K562 (cell line): ENCODE data around the gene ARHGEF12. TPM values are rescaled to one million over a fixed set of nuclear protein-coding genes. Genes with fewer than 3 reads are reported as not detected.

ENCODE experiments used
- ATAC-seq: fragments of 200-7000 bp; cut with Tn5 transposase; 3 replicates; pipeline ENCODE4 v1.9.1; 2020; ENCODE audit warnings: moderate library complexity
- BruUV-seq: library from RNA; stranded (reverse); fragments of 400-500 nt; replicated peaks from 2 replicates; lab custom pipeline; 2021; lab: Mats Ljungman, UMichigan
- CTCF ChIA-PET: fragments of 300-600 bp; formaldehyde crosslinking; extraction: SDS; loops from one replicate; lab custom pipeline; 2021; ENCODE audit warnings: low intra/inter-chr PET ratio; lab: Yijun Ruan, JAX
- POLR2A ChIA-PET: fragments of 300-600, 350-650 bp; sonication (Branson Sonifier 250); formaldehyde crosslinking; extraction: SDS; loops from one replicate; lab custom pipeline; 2021; ENCODE audit warnings: antibody characterized with exemption, inconsistent platforms; lab: Yijun Ruan, JAX
- DNase-seq, 4 experiments: peaks; one replicate each; pipeline versions ENCODE4 v3.0.0 to v3.0.0-alpha.2; 2011 to 2018; ENCODE audit warnings: low spot score in 3 of 4, mixed read lengths in 3 of 4; ENCODE audit errors: extremely low read depth in 1 of 4
- FAIRE-seq: peaks from 2 replicates; lab custom pipeline; 2011; peaks lifted over from hg19 to GRCh38; lab: Jason Lieb, UNC
- H2AFZ ChIP-seq: 2 replicates; pipeline ENCODE4 v1.6.0; 2011; ENCODE audit warnings: low read depth, low read length, control low read depth, inconsistent platforms
- H3K27ac ChIP-seq: fragments of 200-600 bp; 3 replicates; pipeline ENCODE4 v1.8.0; 2011; ENCODE audit warnings: low read depth, mild to moderate bottlenecking, control low read depth, inconsistent platforms, low read length, moderate library complexity, mixed read lengths; ENCODE audit errors: extremely low read depth
- H3K27me3 ChIP-seq, 2 experiments: fragments of 300-600 bp in 1 of 2; 2 replicates in 1 of 2; 3 replicates in 1 of 2; pipeline versions ENCODE4 v1.6.0 to v1.8.0; 2011; ENCODE audit warnings: inconsistent platforms in 2 of 2, low read length in 2 of 2, mild to moderate bottlenecking in 1 of 2, mixed read lengths in 1 of 2, moderate library complexity in 1 of 2; ENCODE audit not compliant: control insufficient read depth in 2 of 2, insufficient read depth in 2 of 2
- H3K36me3 ChIP-seq: fragments of 300-600 bp; 3 replicates; pipeline ENCODE4 v1.8.0; 2011; ENCODE audit warnings: mild to moderate bottlenecking, low read length, inconsistent platforms; ENCODE audit not compliant: control insufficient read depth, insufficient read depth
- H3K4me1 ChIP-seq, 2 experiments: fragments of 200-600 bp in 1 of 2; replicated peaks in 1 of 2; 2 replicates in 1 of 2; 3 replicates in 1 of 2; pipeline versions ENCODE4 v1.5.1 to v1.8.0; 2011; ENCODE audit warnings: inconsistent platforms in 2 of 2, low read length in 2 of 2, mild to moderate bottlenecking in 1 of 2, mixed read lengths in 1 of 2, moderate library complexity in 1 of 2; ENCODE audit not compliant: control insufficient read depth in 2 of 2, insufficient read depth in 2 of 2
- H3K4me2 ChIP-seq: 2 replicates; pipeline ENCODE4 v1.6.1; 2011; ENCODE audit warnings: low read length, control low read depth, inconsistent platforms, mixed read lengths; ENCODE audit not compliant: insufficient read depth
- H3K4me3 ChIP-seq: fragments of 200-600 bp; sonication (generic), shearing (Covaris generic); 2 replicates; pipeline ENCODE4 v1.5.1; 2016; ENCODE audit warnings: control low read depth, inconsistent platforms
- H3K79me2 ChIP-seq: fragments of 200-600 bp; 3 replicates; pipeline ENCODE4 v1.8.0; 2011; ENCODE audit warnings: low read length, inconsistent platforms; ENCODE audit not compliant: control insufficient read depth, insufficient read depth
- H3K9ac ChIP-seq, 2 experiments: 2 replicates each; pipeline versions ENCODE4 v1.6.0 to v1.6.1; 2011; ENCODE audit warnings: low read depth in 2 of 2, low read length in 2 of 2, control low read depth in 1 of 2, inconsistent platforms in 1 of 2, mild to moderate bottlenecking in 1 of 2, mixed read lengths in 1 of 2; ENCODE audit not compliant: insufficient read depth in 1 of 2
- H3K9me1 ChIP-seq: one replicate; pipeline ENCODE4 v1.6.0; 2011; ENCODE audit warnings: inconsistent platforms, mild to moderate bottlenecking, low read length, moderate library complexity; ENCODE audit not compliant: control insufficient read depth, insufficient read depth
- H3K9me3 ChIP-seq: replicated peaks from 2 replicates; pipeline ENCODE4 v1.5.1; 2011; ENCODE audit warnings: low read depth, low read length, inconsistent platforms; ENCODE audit not compliant: control insufficient read depth, insufficient read depth
- H4K20me1 ChIP-seq: replicated peaks from 2 replicates; pipeline ENCODE4 v1.6.1; 2011; ENCODE audit warnings: low read length, inconsistent platforms, mixed read lengths; ENCODE audit not compliant: control insufficient read depth, insufficient read depth
- ATF7 ChIP-seq: fragments of 450-650 bp; IDR thresholded peaks from 2 replicates; pipeline ENCODE4 v1.7.1; 2014; ENCODE audit warnings: mild to moderate bottlenecking, moderate library complexity
- C11orf30 ChIP-seq: fragments of 450-650 bp; IDR thresholded peaks from 2 replicates; pipeline ENCODE4 v1.6.1; 2016; ENCODE audit warnings: low read depth, mild to moderate bottlenecking
- CBX5 ChIP-seq: IDR thresholded peaks from 2 replicates; pipeline ENCODE4 v1.6.1; 2014; ENCODE audit warnings: low read depth, borderline replicate concordance
- CC2D1A ChIP-seq: fragments of 450-650 bp; IDR thresholded peaks from 2 replicates; pipeline ENCODE4 v1.6.1; 2017; ENCODE audit warnings: mild to moderate bottlenecking
- CHD4 ChIP-seq: fragments of 200-600 bp; sonication (generic); IDR thresholded peaks from 3 replicates; pipeline ENCODE4 v1.6.1; 2012; ENCODE audit warnings: low read depth, mild to moderate bottlenecking, mixed read lengths, low read length, inconsistent platforms; ENCODE audit not compliant: insufficient read depth, insufficient replicate concordance, poor library complexity, severe bottlenecking
- DNMT1 ChIP-seq: fragments of 450-650 bp; IDR thresholded peaks from 2 replicates; pipeline ENCODE4 v1.6.1; 2016; ENCODE audit warnings: antibody characterized with exemption, mild to moderate bottlenecking
- EGR1 ChIP-seq: fragments of 450-650 bp; conservative IDR thresholded peaks from 2 replicates; pipeline ENCODE4 v1.6.1; 2017; ENCODE audit warnings: mild to moderate bottlenecking
- KDM5B ChIP-seq: fragments of 200-600 bp; sonication (generic); IDR thresholded peaks from 2 replicates; pipeline ENCODE4 v1.6.1; 2012; ENCODE audit warnings: low read depth, mild to moderate bottlenecking, moderate library complexity, low read length, control low read depth, inconsistent platforms; ENCODE audit not compliant: insufficient replicate concordance
- MIER1 ChIP-seq: fragments of 450-650 bp; IDR thresholded peaks from 2 replicates; pipeline ENCODE4 v1.6.1; 2016; ENCODE audit warnings: antibody characterized with exemption, mild to moderate bottlenecking, low read depth
- NFIX ChIP-seq: fragments of 250-450 bp; sonication (Bioruptor Pico); IDR thresholded peaks from 2 replicates; pipeline ENCODE4 v1.4.0; 2020; ENCODE audit warnings: low read depth, mild to moderate bottlenecking, moderate library complexity
- OTX1 ChIP-seq: fragments of 450-650 bp; formaldehyde crosslinking; IDR thresholded peaks from 2 replicates; pipeline ENCODE4 v1.4.0; 2022; ENCODE audit warnings: mild to moderate bottlenecking
- POLR3G ChIP-seq: IDR thresholded peaks from 2 replicates; pipeline ENCODE4 v1.6.1; 2011; ENCODE audit not compliant: insufficient read length, insufficient replicate concordance; ENCODE audit errors: extremely low read depth
- ZNF165 ChIP-seq: fragments of 250-450 bp; sonication (Bioruptor Pico); IDR thresholded peaks from 2 replicates; pipeline ENCODE4 v1.4.0; 2020; ENCODE audit warnings: borderline replicate concordance
- ZNF311 ChIP-seq: fragments of 250-450 bp; sonication (Bioruptor Pico); IDR thresholded peaks from 2 replicates; pipeline ENCODE4 v1.4.0; 2020; ENCODE audit warnings: mild to moderate bottlenecking, moderate library complexity
- ZNF551 ChIP-seq: fragments of 250-450 bp; sonication (Bioruptor Pico); IDR thresholded peaks from 2 replicates; pipeline ENCODE4 v1.5.0; 2021; ENCODE audit warnings: mild to moderate bottlenecking, moderate library complexity
- WGBS: fragments of 100-300 bp; shearing (Covaris generic); methylation state at CpG from one replicate; pipeline ENCODE4 v1.1.6; 2016; ENCODE audit warnings: low coverage, mixed read lengths; ENCODE audit not compliant: insufficient coverage; ENCODE audit errors: missing lambda C conversion rate; 5-methylcytosine and 5-hydroxymethylcytosine counted together
- in situ Hi-C: fragments of 300-500 bp; cut with MboI; formaldehyde crosslinking; loops from 4 replicates; pipeline ENCODE4 v1.15.0; 2018; ENCODE audit warnings: inconsistent platforms, mixed read lengths
- intact Hi-C: fragments of 100-400 bp; cut with micrococcal nuclease; formaldehyde crosslinking; loops from 2 replicates; pipeline ENCODE4 v1.14.2; 2022
- polyA plus RNA-seq, 8 experiments: library from polyadenylated mRNA; depleted of rRNA in 4 of 8; stranded (reverse) in 5 of 8; unstranded in 3 of 8; fragments of >200 nt; fragmentation: Nextera tagmentation in 2 of 8; fragmentation: Illumina TruSeq in 1 of 8; extraction: Ambion mirVana in 2 of 8; extraction: Trizol in 1 of 8; gene quantifications; 2 replicates each; pipeline versions ENCODE4 v1.2.1 to v1.2.3, GENCODE V29; 2011 to 2014; ENCODE audit warnings: inconsistent platforms in 1 of 8, missing spikeins in 1 of 8
- total RNA-seq, 7 experiments: library from RNA; depleted of rRNA in 6 of 7; stranded (reverse); fragments of >200 nt in 6 of 7; fragmentation: Illumina TruSeq in 2 of 7; extraction: Trizol in 2 of 7; gene quantifications; 2 replicates each; pipeline versions ENCODE4 v1.2.1 to v1.2.3, GENCODE V29; 2011 to 2021; ENCODE audit warnings: low replicate concordance in 1 of 7

The ARHGEF12 gene
- total and polyA plus RNA-seq, 9 of the 15 experiments (the other 6 are each of a cell fraction or from before 2014, with no cell fraction given), result 3.5 to 51.7 (median 29.5) TPM

DNA sequence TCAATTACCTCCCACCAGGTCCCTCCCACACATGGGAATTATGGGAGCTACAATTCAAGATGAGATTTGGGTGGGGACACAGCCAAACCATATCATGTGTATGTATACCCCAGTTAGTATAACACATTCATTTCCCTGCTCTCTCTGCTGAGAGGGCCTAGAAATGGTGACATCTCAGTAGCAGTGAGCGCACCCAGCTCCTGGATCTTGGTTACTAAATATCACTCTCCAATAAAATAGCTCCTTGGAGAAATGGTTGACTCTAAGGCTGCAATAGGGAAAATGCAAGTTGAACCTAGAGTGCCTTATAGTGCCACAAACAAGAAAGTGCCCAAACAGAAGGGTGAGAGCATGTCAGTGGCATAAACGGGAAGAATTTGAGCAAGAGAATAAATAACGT, 59.6 kb downstream of the ARHGEF12 start:
- peaks cover 0 to 7% of the 10 kb centered on the region in 2 experiments; a peak in 1 of 5 replicates for H3K4me1 ChIP-seq
- CTCF ChIA-PET, result no interaction called here

DNA sequence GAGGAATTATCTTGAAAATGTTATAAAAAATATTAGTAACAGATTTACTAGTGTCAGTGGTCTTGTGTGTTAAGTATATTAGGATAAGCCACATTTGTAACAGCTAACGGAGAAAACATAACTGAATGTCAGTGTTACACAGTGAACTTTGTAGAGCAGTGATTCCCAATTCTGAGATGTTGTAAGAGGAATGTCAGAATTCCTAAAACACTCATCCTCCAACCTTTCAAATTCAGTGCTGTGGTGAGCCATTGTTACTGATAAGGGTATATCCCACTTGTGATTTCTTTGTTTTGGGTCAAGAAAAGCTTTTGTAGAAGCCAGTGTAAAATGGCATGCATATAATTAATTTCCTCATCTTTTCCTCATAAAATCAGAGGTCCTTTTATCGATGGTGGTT, 61.9 kb downstream of the ARHGEF12 start:
- ChIA-PET CTCF (no interaction called here), POLR2A (no interaction called here)
- Histone ChIP-seq H3K36me3 (no peaks in the 10 kb centered on the region), H4K20me1 (peaks cover 13% of the 10 kb centered on the region), H3K9me3 (no peaks in the 10 kb centered on the region), H3K9me1 (no peaks in the 10 kb centered on the region), H3K9ac (no peak overlapping the region), H3K4me3 (no peak overlapping the region), H3K27ac (no peak overlapping the region), H3K27me3 (no peaks in the 10 kb centered on the region), H2AFZ (no peak overlapping the region), H3K4me1 (peaks cover 0 to 9% of the 10 kb centered on the region in 2 experiments; a peak in 1 of 5 replicates), H3K4me2 (no peak overlapping the region), H3K79me2 (peaks cover 61% of the 10 kb centered on the region)
- DNase-seq, result no peak
- 59% methylated on average over 2 of the region's 2 CpGs for WGBS
- FAIRE-seq, result no peak
- intact Hi-C loops (no loop called here), in situ Hi-C loops (no loop called here)
- BruUV-seq, result no TSS peak
- ATAC-seq, result no peak
- TF ChIP-seq CC2D1A (no peak), ATF7 (no peak), CBX5 (no peak), C11orf30 (no peak), OTX1 (CRISPR knock-in tag) (no peak), POLR3G (no peak), ZNF311 (CRISPR knock-in tag) (no peak), CHD4 (no peak), KDM5B (no peak), DNMT1 (no peak), ZNF165 (CRISPR knock-in tag) (no peak), MIER1 (no peak), NFIX (CRISPR knock-in tag) (no peak)

More for the DNA sequence above, 59.6 kb downstream of the ARHGEF12 start:
- Histone ChIP-seq H4K20me1 (0 out of 2 replicates have a peak, but pooled peaks cover 7% of the 10 kb centered on the region), H3K4me3 (no peak overlapping the region), H3K9me1 (no peaks in the 10 kb centered on the region), H3K79me2 (peaks cover 59% of the 10 kb centered on the region), H3K9me3 (no peaks in the 10 kb centered on the region), H2AFZ (no peak overlapping the region), H3K4me2 (no peak overlapping the region), H3K27ac (no peak overlapping the region), H3K9ac (no peak overlapping the region), H3K27me3 (no peaks in the 10 kb centered on the region), H3K36me3 (no peaks in the 10 kb centered on the region)
- FAIRE-seq (no peak), ATAC-seq (no peak), DNase-seq (no peak)
- intact Hi-C loops, result no loop called here
- TF ChIP-seq EGR1 (0 out of 2 replicates have a peak, but pooled peaks have one; percentile 7), ZNF551 (CRISPR knock-in tag) (no peak)
- no TSS peak for BruUV-seq
- POLR2A ChIA-PET, result interaction anchor here (0.9 to 1.1 kb wide), 2 partner anchors 12 to 15 kb away, joined by 3 read pairs; no protein-coding TSS in a partner anchor
- in situ Hi-C loops, result no loop called here
- WGBS, result 81% methylated on average over 3 of the region's 3 CpGs
